K562 (cell line): ENCODE data around the gene ARPC4. TPM values are rescaled to one million over a fixed set of nuclear protein-coding genes. Genes with fewer than 3 reads are reported as not detected.

Experiments
- ASH1L ChIP-seq: fragments of 450-650 bp; IDR thresholded peaks from 2 replicates; pipeline ENCODE4 v1.6.1; 2018; ENCODE audit warnings: borderline replicate concordance, mild to moderate bottlenecking, low read depth; ENCODE audit not compliant: partially characterized antibody
- ATF3 ChIP-seq, 2 experiments: fragments of 450-650 bp in 1 of 2; sonication (generic) in 1 of 2; formaldehyde crosslinking in 1 of 2; IDR thresholded peaks in 1 of 2; conservative IDR thresholded peaks in 1 of 2; 2 replicates each; pipeline versions ENCODE4 v1.6.1 to v1.8.1; 2016 to 2023; ENCODE audit warnings: mild to moderate bottlenecking in 2 of 2, moderate library complexity in 2 of 2, inconsistent platforms in 1 of 2, missing genetic modification reagents in 1 of 2
- CBX1 ChIP-seq: sonication (generic); IDR thresholded peaks from 2 replicates; pipeline ENCODE4 v1.6.1; 2016; ENCODE audit warnings: antibody characterized with exemption, low read depth, mild to moderate bottlenecking
- CC2D1A ChIP-seq: fragments of 450-650 bp; IDR thresholded peaks from 2 replicates; pipeline ENCODE4 v1.6.1; 2017; ENCODE audit warnings: mild to moderate bottlenecking
- CTBP1 ChIP-seq: fragments of 450-650 bp; IDR thresholded peaks from 2 replicates; pipeline ENCODE4 v1.6.1; 2016; ENCODE audit warnings: borderline replicate concordance
- FOXM1 ChIP-seq, 2 experiments: fragments of 450-650 bp in 1 of 2; sonication (generic) in 1 of 2; formaldehyde crosslinking in 1 of 2; IDR thresholded peaks; 2 replicates each; pipeline versions ENCODE4 v1.6.1 to v1.9.0; 2017 to 2022; ENCODE audit warnings: low read depth in 2 of 2, mild to moderate bottlenecking in 2 of 2, missing genetic modification reagents in 1 of 2, moderate library complexity in 1 of 2
- GABPA ChIP-seq: fragments of 200-800 bp; sonication (Bioruptor generic); conservative IDR thresholded peaks from 2 replicates; pipeline ENCODE4 v1.6.1; 2016; ENCODE audit warnings: low read depth, missing genetic modification characterization, missing compliant biosample characterization
- HNRNPL ChIP-seq: fragments of 200-400 bp; formaldehyde crosslinking; IDR thresholded peaks from 2 replicates; pipeline ENCODE4 v1.6.1; 2017; ENCODE audit warnings: low read depth, mild to moderate bottlenecking, low read length
- MAFK ChIP-seq: IDR thresholded peaks from 2 replicates; pipeline ENCODE4 v1.6.1; 2011; ENCODE audit warnings: low read length, improper control_type of control experiment
- MAX ChIP-seq: sonication (generic); formaldehyde crosslinking; IDR thresholded peaks from 2 replicates; pipeline ENCODE4 v1.9.0; 2022; ENCODE audit warnings: mild to moderate bottlenecking, missing genetic modification reagents
- NCOR1 ChIP-seq: fragments of 450-650 bp; IDR thresholded peaks from 2 replicates; pipeline ENCODE4 v1.6.1; 2016; ENCODE audit warnings: mild to moderate bottlenecking, moderate library complexity
- NFXL1 ChIP-seq: fragments of 450-650 bp; formaldehyde crosslinking; IDR thresholded peaks from 2 replicates; pipeline ENCODE4 v1.4.0; 2021; ENCODE audit warnings: mild to moderate bottlenecking
- NR2C1 ChIP-seq, 2 experiments: fragments of 450-650 bp; IDR thresholded peaks; 2 replicates each; pipeline ENCODE4 v1.6.1; 2017; ENCODE audit warnings: mild to moderate bottlenecking in 2 of 2, antibody characterized with exemption in 1 of 2, inconsistent platforms in 1 of 2, missing compliant biosample characterization in 1 of 2, missing genetic modification characterization in 1 of 2
- RNF2 ChIP-seq: sonication (generic); IDR thresholded peaks from 2 replicates; pipeline ENCODE4 v1.6.1; 2016
- SFPQ ChIP-seq: fragments of 200-400 bp; formaldehyde crosslinking; IDR thresholded peaks from 2 replicates; pipeline ENCODE4 v1.6.1; 2017; ENCODE audit warnings: mild to moderate bottlenecking, low read depth, low read length, moderate library complexity
- SMARCB1 ChIP-seq: IDR thresholded peaks from 2 replicates; pipeline ENCODE4 v1.6.1; 2011; ENCODE audit warnings: improper control_type of control experiment, low read depth; ENCODE audit not compliant: insufficient read length
- STAT5A ChIP-seq: IDR thresholded peaks from 2 replicates; pipeline ENCODE4 v1.6.1; 2012; ENCODE audit warnings: low read length, inconsistent platforms, borderline replicate concordance
- TCF3 ChIP-seq: sonication (generic); formaldehyde crosslinking; IDR thresholded peaks from 2 replicates; pipeline ENCODE4 v1.4.0; 2020; ENCODE audit warnings: mild to moderate bottlenecking, missing genetic modification reagents
- TCF7 ChIP-seq: sonication (generic); IDR thresholded peaks from 2 replicates; pipeline ENCODE4 v1.6.1; 2016; ENCODE audit warnings: antibody characterized with exemption, borderline replicate concordance
- TEAD2 ChIP-seq: fragments of 450-650 bp; IDR thresholded peaks from 2 replicates; pipeline ENCODE4 v1.6.1; 2016; ENCODE audit warnings: missing genetic modification characterization, control low read depth, missing compliant biosample characterization
- ZNF398 ChIP-seq: fragments of 250-450 bp; sonication (Bioruptor Pico); IDR thresholded peaks from 2 replicates; pipeline ENCODE4 v1.8.0; 2021; ENCODE audit warnings: moderate library complexity, mild to moderate bottlenecking, inconsistent platforms
- ZNF41 ChIP-seq: fragments of 250-450 bp; sonication (Bioruptor Pico); conservative IDR thresholded peaks from 2 replicates; pipeline ENCODE4 v1.4.0; 2020; ENCODE audit warnings: mild to moderate bottlenecking
- polyA plus RNA-seq, 8 experiments: library from polyadenylated mRNA; depleted of rRNA in 4 of 8; stranded (reverse) in 5 of 8; unstranded in 3 of 8; fragments of >200 nt; fragmentation: Nextera tagmentation in 2 of 8; fragmentation: Illumina TruSeq in 1 of 8; extraction: Ambion mirVana in 2 of 8; extraction: Trizol in 1 of 8; gene quantifications; 2 replicates each; pipeline versions ENCODE4 v1.2.1 to v1.2.3, GENCODE V29; 2011 to 2014; ENCODE audit warnings: inconsistent platforms in 1 of 8, missing spikeins in 1 of 8
- total RNA-seq, 7 experiments: library from RNA; depleted of rRNA in 6 of 7; stranded (reverse); fragments of >200 nt in 6 of 7; fragmentation: Illumina TruSeq in 2 of 7; extraction: Trizol in 2 of 7; gene quantifications; 2 replicates each; pipeline versions ENCODE4 v1.2.1 to v1.2.3, GENCODE V29; 2011 to 2021; ENCODE audit warnings: low replicate concordance in 1 of 7

ARPC4 gene
- total and polyA plus RNA-seq, 9 of the 15 experiments (the other 6 are each of a cell fraction or from before 2014, with no cell fraction given) = 20.1 to 153 (median 119) TPM

- TF ChIP-seq ATF3 (IDR thresholded peaks at IDR 0.05) = no peak
- TF ChIP-seq ATF3 (CRISPR knock-in tag; conservative IDR thresholded peaks at IDR 0.05) = 0 out of 2 replicates have a peak, but pooled peaks have one; percentile 17
- TF ChIP-seq SMARCB1 = peak; percentile 11
- peak; percentile 95 for TF ChIP-seq HNRNPL
- no peak for TF ChIP-seq NCOR1
- TF ChIP-seq ZNF41 (CRISPR knock-in tag) = no peak
- TF ChIP-seq NR2C1 (IDR thresholded peaks at IDR 0.05) = peak; percentile 53
- no peak for TF ChIP-seq NR2C1 (tag; IDR thresholded peaks at IDR 0.05)
- no peak for TF ChIP-seq FOXM1 (IDR thresholded peaks at IDR 0.05; ENCODE audit: low read depth)
- TF ChIP-seq FOXM1 (CRISPR knock-in tag; IDR thresholded peaks at IDR 0.05; ENCODE audit: low read depth) = no peak
- peak; percentile 41; the same call in 1 of the 2 replicates for TF ChIP-seq TCF7
- TF ChIP-seq RNF2 = 0 out of 2 replicates have a peak, but pooled peaks have one; percentile 49
- peak; percentile 97 for TF ChIP-seq CC2D1A
- no peak for TF ChIP-seq SFPQ
- no peak for TF ChIP-seq CBX1
- peak; percentile 58 for TF ChIP-seq CTBP1
- no peak for TF ChIP-seq NFXL1 (CRISPR knock-in tag)
- TF ChIP-seq MAFK = no peak
- TF ChIP-seq MAX = peak; percentile 34; the same call in 1 of the 2 replicates
- peak; percentile 43; the same call in 1 of the 2 replicates for TF ChIP-seq TCF3 (CRISPR knock-in tag)
- TF ChIP-seq TEAD2 = no peak
- TF ChIP-seq ZNF398 (CRISPR knock-in tag) = no peak
- TF ChIP-seq ASH1L = peak; percentile 48
- TF ChIP-seq STAT5A = peak; percentile 28; the same call in 1 of the 2 replicates
- TF ChIP-seq GABPA = peak; percentile 96
These were observed 43.0 kb upstream of the ARPC4 start, which contains the start of gene OGG1 (continued) for GRCh38 chr3:9749645-9750555.
